H1 (cell line): ENCODE results near the gene SLC1A7.

ENCODE experiments used
- ATF3 ChIP-seq: IDR thresholded peaks from 2 replicates; pipeline ENCODE4 v1.6.1; 2011; ENCODE audit warnings: low read depth, mild to moderate bottlenecking, low read length; ENCODE audit not compliant: insufficient read depth
- BRCA1 ChIP-seq: IDR thresholded peaks from 2 replicates; pipeline ENCODE4 v1.6.1; 2012; ENCODE audit warnings: low read depth, low read length, improper control_type of control experiment
- CBX5 ChIP-seq: fragments of 300-800, 300-1000 bp; sonication (generic); IDR thresholded peaks from 2 replicates; pipeline ENCODE4 v1.7.1; 2016; ENCODE audit warnings: antibody characterized with exemption, low read length, low read depth
- HDAC2 ChIP-seq, 2 experiments: fragments of 300-600 bp in 1 of 2; sonication (generic) in 1 of 2; IDR thresholded peaks; 2 replicates each; pipeline ENCODE4 v1.6.1; 2011 to 2012; ENCODE audit warnings: low read depth in 2 of 2, low read length in 2 of 2, mild to moderate bottlenecking in 2 of 2, moderate library complexity in 2 of 2, borderline replicate concordance in 1 of 2, inconsistent platforms in 1 of 2
- MAX ChIP-seq: IDR thresholded peaks from 2 replicates; pipeline ENCODE4 v1.6.1; 2012; ENCODE audit warnings: inconsistent platforms
- POLR2A ChIP-seq, 2 experiments: IDR thresholded peaks; 1 replicate in 1 of 2; 2 replicates in 1 of 2; pipeline ENCODE4 v1.6.1; 2011; ENCODE audit warnings: low read depth in 2 of 2, low read length in 2 of 2, mild to moderate bottlenecking in 2 of 2; ENCODE audit errors: control extremely low read depth in 1 of 2
- SIX5 ChIP-seq: IDR thresholded peaks from 2 replicates; pipeline ENCODE4 v1.6.1; 2011; ENCODE audit warnings: mild to moderate bottlenecking, low read depth, low read length
- TF ChIP-seq, protein P1 (sequence below), 3 experiments: IDR thresholded peaks; 1 replicate in 2 of 3; 2 replicates in 1 of 3; pipeline versions ENCODE4 v1.5.1 to v1.6.1; 2011; ENCODE audit warnings: low read length in 3 of 3, mild to moderate bottlenecking in 3 of 3, inconsistent platforms in 2 of 3, low read depth in 1 of 3, moderate library complexity in 1 of 3; ENCODE audit not compliant: insufficient read depth in 1 of 3; ENCODE audit errors: control extremely low read depth in 1 of 3

- TF ChIP-seq MAX (no peak), SIX5 (no peak), POLR2A (IDR thresholded peaks at IDR 0.05; ENCODE audit: control extremely low read depth in 1 of 2, low read depth in 2 of 2, low read length in 2 of 2) (no peak), ATF3 (no peak), HDAC2 (IDR thresholded peaks at IDR 0.05; ENCODE audit: borderline replicate concordance in 1 of 2, low read depth in 2 of 2, low read length in 2 of 2) (no peak), CBX5 (no peak), BRCA1 (no peak)
- TF ChIP-seq, protein P1, sequence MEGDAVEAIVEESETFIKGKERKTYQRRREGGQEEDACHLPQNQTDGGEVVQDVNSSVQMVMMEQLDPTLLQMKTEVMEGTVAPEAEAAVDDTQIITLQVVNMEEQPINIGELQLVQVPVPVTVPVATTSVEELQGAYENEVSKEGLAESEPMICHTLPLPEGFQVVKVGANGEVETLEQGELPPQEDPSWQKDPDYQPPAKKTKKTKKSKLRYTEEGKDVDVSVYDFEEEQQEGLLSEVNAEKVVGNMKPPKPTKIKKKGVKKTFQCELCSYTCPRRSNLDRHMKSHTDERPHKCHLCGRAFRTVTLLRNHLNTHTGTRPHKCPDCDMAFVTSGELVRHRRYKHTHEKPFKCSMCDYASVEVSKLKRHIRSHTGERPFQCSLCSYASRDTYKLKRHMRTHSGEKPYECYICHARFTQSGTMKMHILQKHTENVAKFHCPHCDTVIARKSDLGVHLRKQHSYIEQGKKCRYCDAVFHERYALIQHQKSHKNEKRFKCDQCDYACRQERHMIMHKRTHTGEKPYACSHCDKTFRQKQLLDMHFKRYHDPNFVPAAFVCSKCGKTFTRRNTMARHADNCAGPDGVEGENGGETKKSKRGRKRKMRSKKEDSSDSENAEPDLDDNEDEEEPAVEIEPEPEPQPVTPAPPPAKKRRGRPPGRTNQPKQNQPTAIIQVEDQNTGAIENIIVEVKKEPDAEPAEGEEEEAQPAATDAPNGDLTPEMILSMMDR (IDR thresholded peaks at IDR 0.05; ENCODE audit: control extremely low read depth in 1 of 3, insufficient read depth in 1 of 3, low read depth in 1 of 3, low read length in 3 of 3): no peak
Measured at GRCh38 chr1:53061123-53061858, 81.1 kb downstream of the SLC1A7 start.
